Cardiac fibroblast (primary cell): ENCODE data around the gene HECW1.
"Not testable (repeated sequence)": the region's sequence is repeated elsewhere in the genome, so short reads cannot be mapped to it uniquely, and the experiment has no call there.

Experiments used
- DNase-seq, 2 donors: peaks; one replicate each; pipeline versions ENCODE4 v3.0.0 to v3.0.0-alpha.2; 2010; ENCODE audit warnings: low read depth in 2 of 2
- H3K4me3 ChIP-seq, 2 donors: replicated peaks in 1 of 2; 1 replicate in 1 of 2; 2 replicates in 1 of 2; pipeline ENCODE4 v1.5.1; 2011; ENCODE audit warnings: low read depth in 2 of 2, low read length in 2 of 2, mild to moderate bottlenecking in 2 of 2, moderate library complexity in 1 of 2
- TF ChIP-seq, protein P1 (sequence below): IDR thresholded peaks from one replicate; pipeline ENCODE4 v1.5.1; 2011; ENCODE audit warnings: low read depth, mild to moderate bottlenecking, low read length, inconsistent platforms

HECW1 gene

DNA sequence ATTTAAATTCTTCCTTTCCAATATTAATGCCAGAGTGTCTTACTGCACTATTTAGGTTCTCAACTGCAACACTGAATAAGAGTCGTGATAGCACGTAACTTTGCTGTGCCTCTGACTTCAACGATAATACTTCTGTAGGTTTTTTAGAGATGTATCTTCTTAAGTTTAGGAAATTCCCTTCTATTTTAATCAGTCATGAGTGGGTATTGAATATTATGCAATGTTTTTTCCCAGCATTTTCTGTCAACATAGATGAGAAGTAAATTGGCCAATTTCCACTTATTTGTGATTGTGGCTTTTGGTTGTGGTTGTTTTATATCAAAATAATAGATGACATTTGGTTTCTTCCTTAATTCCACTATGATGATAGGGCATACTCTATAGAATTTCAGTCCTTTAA, 463.8 kb downstream of the HECW1 start:
- H3K4me3 ChIP-seq: no peak overlapping the region
- TF ChIP-seq, protein P1, sequence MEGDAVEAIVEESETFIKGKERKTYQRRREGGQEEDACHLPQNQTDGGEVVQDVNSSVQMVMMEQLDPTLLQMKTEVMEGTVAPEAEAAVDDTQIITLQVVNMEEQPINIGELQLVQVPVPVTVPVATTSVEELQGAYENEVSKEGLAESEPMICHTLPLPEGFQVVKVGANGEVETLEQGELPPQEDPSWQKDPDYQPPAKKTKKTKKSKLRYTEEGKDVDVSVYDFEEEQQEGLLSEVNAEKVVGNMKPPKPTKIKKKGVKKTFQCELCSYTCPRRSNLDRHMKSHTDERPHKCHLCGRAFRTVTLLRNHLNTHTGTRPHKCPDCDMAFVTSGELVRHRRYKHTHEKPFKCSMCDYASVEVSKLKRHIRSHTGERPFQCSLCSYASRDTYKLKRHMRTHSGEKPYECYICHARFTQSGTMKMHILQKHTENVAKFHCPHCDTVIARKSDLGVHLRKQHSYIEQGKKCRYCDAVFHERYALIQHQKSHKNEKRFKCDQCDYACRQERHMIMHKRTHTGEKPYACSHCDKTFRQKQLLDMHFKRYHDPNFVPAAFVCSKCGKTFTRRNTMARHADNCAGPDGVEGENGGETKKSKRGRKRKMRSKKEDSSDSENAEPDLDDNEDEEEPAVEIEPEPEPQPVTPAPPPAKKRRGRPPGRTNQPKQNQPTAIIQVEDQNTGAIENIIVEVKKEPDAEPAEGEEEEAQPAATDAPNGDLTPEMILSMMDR: no peak
- DNase-seq: no peak

DNA sequence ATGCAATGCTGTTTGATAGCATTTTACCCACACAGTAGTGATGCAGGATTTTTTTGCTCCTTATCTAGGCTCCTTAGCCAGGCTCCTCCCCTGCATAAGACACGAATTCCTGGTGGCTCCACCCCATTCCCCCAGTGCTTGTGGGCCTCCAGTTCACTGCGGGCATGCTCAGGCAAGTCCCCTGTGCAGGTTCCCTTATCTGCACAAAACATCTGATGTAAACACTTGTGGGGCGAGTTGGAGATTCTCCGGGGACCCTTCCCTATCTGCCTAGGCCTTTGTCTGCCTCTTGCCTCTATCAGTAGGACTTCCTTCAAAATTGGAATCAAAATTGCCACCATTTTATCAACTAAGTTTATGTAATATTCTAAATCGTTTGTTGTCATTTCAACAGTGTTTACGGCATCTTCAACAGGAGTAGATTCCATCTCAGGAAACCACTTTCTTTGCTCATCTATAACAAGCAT, 465.1 kb downstream of the HECW1 start:
- DNase-seq: peak; percentile 42 to 43
- TF ChIP-seq, protein P1: no peak

DNA sequence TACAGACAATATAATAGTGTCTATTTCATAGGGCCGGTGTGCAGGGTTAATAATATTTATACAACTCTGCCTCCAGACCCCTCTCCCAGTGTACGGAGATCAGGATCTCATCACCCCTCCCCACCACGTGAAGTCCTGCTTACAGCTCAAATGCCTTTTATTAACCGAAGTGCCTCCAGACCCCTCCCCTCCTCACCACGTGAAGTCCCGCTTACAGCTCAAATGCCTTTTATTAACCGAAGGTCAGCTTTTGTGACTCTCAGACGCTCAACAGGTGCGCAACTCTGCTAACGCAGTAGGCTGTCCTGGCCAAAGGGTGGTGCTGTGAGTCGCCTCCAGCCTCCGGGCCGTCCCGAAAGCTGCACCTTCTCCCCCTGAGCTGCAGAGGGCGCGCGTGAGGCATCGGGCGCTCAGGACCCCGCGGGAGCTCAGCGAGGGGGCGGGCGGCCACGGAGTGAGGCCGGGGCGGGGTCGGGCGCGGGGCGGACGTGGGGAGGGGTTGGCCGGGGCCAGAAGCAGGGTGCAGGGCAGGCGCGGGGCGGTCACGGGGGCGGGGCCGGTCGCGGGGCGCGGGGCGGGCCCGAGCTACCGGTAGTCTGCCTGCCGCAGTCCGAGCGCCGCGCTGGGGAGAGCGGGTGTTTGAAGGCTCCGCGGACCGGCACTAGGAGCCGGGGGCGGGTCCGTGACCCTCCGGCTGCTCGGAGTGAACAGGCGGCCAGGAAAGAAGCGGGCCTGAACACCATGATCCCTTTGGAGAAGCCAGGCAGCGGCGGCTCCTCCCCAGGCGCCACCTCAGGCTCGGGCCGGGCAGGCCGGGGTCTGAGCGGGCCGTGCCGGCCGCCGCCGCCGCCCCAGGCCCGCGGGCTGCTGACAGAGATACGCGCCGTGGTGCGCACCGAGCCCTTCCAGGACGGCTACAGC, 470.3 kb downstream of the HECW1 start, which contains the start of gene STK17A:
TSS of gene STK17A (plus strand) at position 606 of the 921 bp plus-strand sequence. CDS start at position 742, 136 bp downstream.
- TF ChIP-seq, protein P1: peak; percentile 99
- DNase-seq: peak; percentile 90 to 95
- peak within 1 kb of the TSS; percentile 84 to 94 for H3K4me3 ChIP-seq

More for the DNA sequence above, 465.1 kb downstream of the HECW1 start:
- no peak overlapping the region for H3K4me3 ChIP-seq

DNA sequence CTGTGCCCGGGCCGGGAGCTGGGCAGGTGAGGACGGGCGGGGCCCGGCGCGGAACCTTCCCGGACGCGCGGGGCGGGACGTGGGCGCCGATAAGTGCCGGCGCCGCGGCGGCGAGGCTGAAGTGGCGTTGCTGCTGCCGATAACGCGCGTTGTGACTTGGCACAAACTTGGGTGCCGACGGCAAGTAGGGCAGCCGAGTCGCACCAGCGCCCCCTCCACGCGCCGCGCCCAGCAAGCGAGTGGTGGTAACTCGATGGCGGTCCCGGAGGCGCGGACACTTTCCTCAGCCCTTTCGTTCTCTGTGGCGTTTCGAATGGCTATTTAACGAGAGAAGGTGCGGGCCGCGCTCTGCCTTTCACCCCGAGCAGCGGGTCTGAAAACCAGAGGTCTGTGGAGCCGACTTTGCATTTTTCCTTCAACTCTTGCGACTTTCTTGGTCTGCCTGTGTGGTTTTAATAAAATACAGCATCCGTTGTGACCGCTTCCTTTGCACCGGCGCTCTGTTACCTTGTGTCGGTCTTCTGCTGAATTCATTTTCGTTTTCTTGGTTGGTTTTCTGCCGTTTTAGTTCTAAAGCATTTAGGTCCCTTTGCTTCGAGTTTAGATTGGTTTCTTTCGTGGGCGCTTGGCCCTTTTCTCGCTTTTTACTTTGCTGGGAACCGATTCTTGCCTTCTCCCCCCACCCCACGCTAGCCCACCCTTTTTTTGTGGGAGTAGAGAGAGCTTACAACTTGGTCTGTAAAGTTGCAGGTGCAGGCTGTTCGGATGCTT, 471.2 kb downstream of the HECW1 start:
- DNase-seq: peak; percentile 56 to 58
- TF ChIP-seq, protein P1: no peak
- H3K4me3 ChIP-seq: peak overlapping the region; percentile 84 to 94

DNA sequence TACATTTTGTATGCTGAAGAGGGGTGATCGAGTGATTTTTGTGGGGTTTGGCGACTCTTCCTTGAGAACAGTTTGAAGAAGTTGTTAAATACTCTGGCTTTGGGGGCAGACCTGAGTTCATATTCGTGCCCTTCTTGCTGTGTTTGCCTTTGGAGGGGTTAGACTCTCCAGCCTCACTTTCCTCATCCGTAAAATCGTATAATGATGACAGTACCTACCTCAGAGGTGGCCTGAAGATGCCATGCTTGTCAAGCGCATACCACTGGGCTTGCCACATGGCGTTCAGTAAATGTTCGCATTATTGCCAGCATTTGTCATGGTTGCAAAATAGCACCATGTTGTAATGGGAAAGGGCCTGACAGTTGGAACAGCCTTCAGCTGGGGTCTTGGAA, 471.7 kb downstream of the HECW1 start:
- peak; percentile 77 to 86 for DNase-seq

DNA sequence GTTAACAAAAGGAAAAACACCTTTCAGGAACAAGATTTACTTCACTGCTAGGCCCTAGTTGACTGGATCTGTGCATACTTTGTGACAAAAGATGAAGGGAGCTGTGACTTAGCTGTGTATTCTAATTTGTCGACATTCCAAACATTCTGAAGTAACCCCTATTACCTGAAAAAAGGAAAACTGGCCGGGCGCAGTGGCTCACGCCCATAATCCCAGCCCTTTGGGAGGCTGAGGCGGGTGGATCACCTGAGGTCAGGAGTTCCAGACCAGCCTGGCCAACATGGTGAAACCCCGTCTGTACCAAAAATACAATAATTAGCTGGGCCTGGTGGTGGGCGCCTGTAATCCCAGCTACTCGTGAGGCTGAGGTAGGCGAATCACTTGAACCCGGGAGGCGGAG, 472.3 kb downstream of the HECW1 start:
- H3K4me3 ChIP-seq: peak overlapping the region; percentile 84 to 94
- not testable (repeated sequence) for DNase-seq

More for the DNA sequence above, 471.7 kb downstream of the HECW1 start:
- H3K4me3 ChIP-seq: peak overlapping the region; percentile 84 to 94
- TF ChIP-seq, protein P1: no peak

DNA sequence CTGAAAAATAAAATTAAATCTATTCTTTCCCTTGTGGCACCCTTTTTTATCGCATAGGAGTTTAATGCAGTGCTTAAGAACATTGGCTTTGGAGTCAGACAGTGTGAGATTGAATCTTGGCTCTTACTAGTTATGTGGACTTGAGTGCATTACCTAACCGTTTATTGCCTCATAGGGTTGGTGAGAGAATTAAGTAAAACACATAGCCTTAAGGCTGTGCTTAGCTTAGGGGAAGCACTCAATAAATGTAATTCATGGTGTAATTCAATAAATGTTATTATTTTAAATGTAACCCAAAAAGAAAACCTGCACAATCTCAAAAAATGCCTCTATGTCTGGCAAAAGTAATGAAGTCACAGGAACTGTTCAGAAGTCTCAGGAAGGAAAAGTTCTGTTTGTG, 473.1 kb downstream of the HECW1 start:
- TF ChIP-seq, protein P1: no peak
- no peak overlapping the region for H3K4me3 ChIP-seq
- DNase-seq: peak; percentile 84 to 87
